Mesendoderm (in vitro differentiated cells): ENCODE results near the gene SIGLEC9.
A peak's percentile ranks its signal among the peaks of the same experiment; 100 is the strongest.

Experiments
- DNase-seq: peaks from one replicate; pipeline ENCODE4 v3.0.0; 2013
- H2AK5ac ChIP-seq: 2 replicates; pipeline ENCODE4 v1.6.1; 2013; ENCODE audit warnings: low read length, inconsistent platforms
- H2BK120ac ChIP-seq: 2 replicates; pipeline ENCODE4 v1.6.1; 2013; ENCODE audit warnings: low read depth, mild to moderate bottlenecking, low read length, moderate library complexity, mixed read lengths
- H2BK15ac ChIP-seq: replicated peaks from 2 replicates; pipeline ENCODE4 v1.6.1; 2013; ENCODE audit warnings: low read depth, mild to moderate bottlenecking, moderate library complexity
- H2BK5ac ChIP-seq: 2 replicates; pipeline ENCODE4 v1.6.1; 2013; ENCODE audit warnings: low read length, inconsistent platforms
- H3K18ac ChIP-seq: 2 replicates; pipeline ENCODE4 v1.6.1; 2013; ENCODE audit warnings: mild to moderate bottlenecking, low read length, mixed read lengths
- H3K23ac ChIP-seq: one replicate; pipeline ENCODE4 v1.6.1; 2013; ENCODE audit warnings: low read length
- H3K27ac ChIP-seq: 2 replicates; pipeline ENCODE4 v1.5.1; 2013; ENCODE audit warnings: low read depth, mild to moderate bottlenecking, inconsistent platforms, low read length, moderate library complexity
- H3K27me3 ChIP-seq: 2 replicates; pipeline ENCODE4 v1.6.1; 2013; ENCODE audit warnings: low read length, control low read depth, mild to moderate bottlenecking, inconsistent platforms; ENCODE audit not compliant: insufficient read depth, poor library complexity
- H3K36me3 ChIP-seq: 2 replicates; pipeline ENCODE4 v1.6.1; 2013; ENCODE audit warnings: low read length, inconsistent platforms; ENCODE audit not compliant: control insufficient read depth, insufficient read depth
- H3K4ac ChIP-seq: one replicate; pipeline ENCODE4 v1.6.1; 2013; ENCODE audit warnings: low read depth, mild to moderate bottlenecking, low read length, moderate library complexity
- H3K4me1 ChIP-seq: 2 replicates; pipeline ENCODE4 v1.6.1; 2013; ENCODE audit warnings: low read depth, low read length, inconsistent platforms; ENCODE audit not compliant: control insufficient read depth
- H3K4me2 ChIP-seq: 2 replicates; pipeline ENCODE4 v1.6.1; 2013; ENCODE audit warnings: low read length
- H3K4me3 ChIP-seq: 2 replicates; pipeline ENCODE4 v1.5.1; 2013; ENCODE audit warnings: mild to moderate bottlenecking, low read length
- H3K56ac ChIP-seq: one replicate; pipeline ENCODE4 v1.6.1; 2013; ENCODE audit warnings: low read length
- H3K79me1 ChIP-seq: 2 replicates; pipeline ENCODE4 v1.6.1; 2013; ENCODE audit warnings: low read length, inconsistent platforms
- H3K79me2 ChIP-seq: 2 replicates; pipeline ENCODE4 v1.6.1; 2013; ENCODE audit warnings: mild to moderate bottlenecking, low read length; ENCODE audit not compliant: control insufficient read depth, insufficient read depth
- H3K9ac ChIP-seq: 2 replicates; pipeline ENCODE4 v1.6.1; 2013; ENCODE audit warnings: low read length, inconsistent platforms
- H4K5ac ChIP-seq: one replicate; pipeline ENCODE4 v1.6.1; 2013; ENCODE audit warnings: low read length
- H4K8ac ChIP-seq: one replicate; pipeline ENCODE4 v1.6.1; 2013; ENCODE audit warnings: low read depth, mild to moderate bottlenecking, control low read depth, low read length, moderate library complexity
- WGBS: extraction: QIAGEN DNeasy Blood & Tissue Kit; methylation state at CpG from one replicate; pipeline ENCODE4 v1.1.7; 2013; ENCODE audit warnings: low lambda C conversion rate, missing lambda C conversion rate; ENCODE audit not compliant: insufficient coverage; ENCODE audit errors: extremely low coverage; 5-methylcytosine and 5-hydroxymethylcytosine counted together

SIGLEC9 gene

DNA sequence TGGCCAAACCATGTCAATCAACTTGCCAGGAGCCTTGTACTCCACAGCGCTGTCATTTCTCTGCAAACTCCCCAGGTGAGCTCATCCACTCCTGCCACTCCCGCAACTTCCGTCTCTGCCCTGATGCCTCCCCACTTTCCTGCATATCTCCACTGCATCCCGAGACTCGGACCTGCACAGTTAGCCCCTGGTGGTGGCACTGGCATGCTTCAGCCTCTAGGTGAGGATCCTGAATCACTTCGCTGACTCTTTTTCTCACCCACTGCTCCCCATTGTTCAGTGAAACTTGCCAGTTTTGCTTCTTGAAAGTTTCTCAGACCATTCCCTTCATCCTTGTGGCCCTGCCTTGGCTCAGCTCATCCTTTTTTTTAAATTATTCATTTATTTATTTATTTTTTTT, 13.1 kb upstream of the SIGLEC9 start:
- H3K4me3 ChIP-seq, result no peak overlapping the region
- H3K56ac ChIP-seq, result no peak overlapping the region
- H3K27ac ChIP-seq, result no peak overlapping the region
- H3K4me2 ChIP-seq, result no peak overlapping the region
- no peaks in the 10 kb centered on the region for H3K36me3 ChIP-seq
- H3K27me3 ChIP-seq, result no peaks in the 10 kb centered on the region
- H3K79me1 ChIP-seq, result peaks cover 4% of the 10 kb centered on the region
- no peaks in the 10 kb centered on the region for H3K79me2 ChIP-seq
- WGBS, result no CpG with 5 or more reads among the region's 6 CpGs
- H2BK5ac ChIP-seq, result no peak overlapping the region
- H2BK15ac ChIP-seq, result no peak overlapping the region
- no peak overlapping the region for H3K9ac ChIP-seq
- no peak overlapping the region for H3K18ac ChIP-seq
- H4K5ac ChIP-seq, result no peak overlapping the region
- H4K8ac ChIP-seq, result no peak overlapping the region
- H2BK120ac ChIP-seq, result no peak overlapping the region
- H3K4ac ChIP-seq, result no peak overlapping the region
- H3K23ac ChIP-seq, result no peak overlapping the region
- peak; percentile 64 for DNase-seq
- no peaks in the 10 kb centered on the region for H3K4me1 ChIP-seq
- no peak overlapping the region for H2AK5ac ChIP-seq

DNA sequence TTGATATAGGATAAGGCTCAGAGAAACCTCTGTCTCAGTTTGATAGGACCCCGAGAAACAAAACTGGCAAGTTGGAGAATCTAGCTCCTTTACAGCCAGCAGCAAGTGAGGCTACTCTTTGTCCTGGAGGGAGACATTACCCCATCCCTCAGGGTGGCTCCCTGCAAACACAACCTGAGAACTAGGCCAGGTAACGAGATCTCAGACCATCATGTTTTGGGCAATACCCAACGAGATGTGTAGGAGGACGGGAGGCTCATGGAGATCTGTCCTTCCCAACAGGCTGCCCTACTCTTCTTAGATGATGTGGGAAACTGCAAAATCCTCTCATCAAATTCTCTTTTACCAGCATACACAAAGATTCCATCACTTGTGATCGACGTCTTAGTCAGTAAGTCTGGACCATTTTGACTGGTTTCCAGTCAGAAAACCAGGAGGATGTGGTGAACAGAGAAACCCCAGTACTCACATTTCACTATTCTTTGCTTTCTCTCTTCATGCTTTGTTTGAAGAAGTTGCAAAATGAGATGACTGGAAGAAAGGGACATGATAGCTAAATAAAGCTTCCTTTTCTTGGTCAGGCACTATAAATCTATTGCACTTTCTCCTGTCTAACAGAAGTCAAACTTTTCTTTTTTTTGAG, 10.5 kb upstream of the SIGLEC9 start:
- Histone ChIP-seq H3K4me3 (no peak overlapping the region), H3K56ac (no peak overlapping the region), H3K79me1 (no peaks in the 10 kb centered on the region), H3K18ac (no peak overlapping the region), H3K27me3 (no peaks in the 10 kb centered on the region), H2BK15ac (no peak overlapping the region), H2BK5ac (no peak overlapping the region), H2AK5ac (no peak overlapping the region), H3K36me3 (no peaks in the 10 kb centered on the region), H4K5ac (no peak overlapping the region), H3K79me2 (no peaks in the 10 kb centered on the region), H3K4me2 (no peak overlapping the region), H3K23ac (no peak overlapping the region), H2BK120ac (no peak overlapping the region), H3K4me1 (no peaks in the 10 kb centered on the region), H3K9ac (no peak overlapping the region), H3K27ac (no peak overlapping the region), H4K8ac (no peak overlapping the region), H3K4ac (no peak overlapping the region)
- DNase-seq, result no peak
- no CpG with 5 or more reads among the region's 6 CpGs for WGBS

DNA sequence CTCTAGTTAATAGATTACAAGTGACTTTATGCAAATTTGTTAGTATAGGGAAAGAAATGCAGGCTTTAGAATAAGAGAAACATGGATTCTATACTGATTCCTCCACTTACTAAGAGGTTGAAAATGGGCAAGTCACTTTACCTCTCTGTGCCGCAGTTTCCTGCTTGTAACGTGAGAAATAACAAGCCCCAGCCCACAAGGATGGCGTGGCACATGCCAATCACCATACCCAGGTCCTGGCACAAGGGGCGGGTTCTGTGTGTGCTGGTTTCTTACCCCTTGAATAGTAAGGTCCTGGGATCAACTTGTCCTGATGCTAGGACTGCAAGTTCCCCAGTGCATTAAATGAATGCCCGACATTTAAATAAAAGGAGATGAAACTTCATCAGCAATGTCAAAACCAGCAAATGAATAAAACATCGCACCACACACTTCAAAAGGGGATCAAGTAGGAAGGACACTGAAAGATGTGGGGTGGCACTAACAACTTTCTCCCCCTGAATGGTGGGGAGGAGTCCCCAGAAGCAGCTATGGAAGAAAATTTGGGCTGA, 7.9 kb upstream of the SIGLEC9 start:
- Histone ChIP-seq H3K79me2 (no peaks in the 10 kb centered on the region), H3K36me3 (no peaks in the 10 kb centered on the region), H3K56ac (no peak overlapping the region), H3K4me3 (no peak overlapping the region), H2BK5ac (no peak overlapping the region), H3K9ac (no peak overlapping the region), H4K5ac (no peak overlapping the region), H3K18ac (no peak overlapping the region), H3K23ac (no peak overlapping the region), H2BK120ac (no peak overlapping the region), H2BK15ac (no peak overlapping the region), H3K27ac (no peak overlapping the region), H4K8ac (no peak overlapping the region), H3K27me3 (no peaks in the 10 kb centered on the region), H2AK5ac (no peak overlapping the region), H3K79me1 (no peaks in the 10 kb centered on the region), H3K4me1 (no peaks in the 10 kb centered on the region), H3K4ac (no peak overlapping the region), H3K4me2 (no peak overlapping the region)
- no peak for DNase-seq
- no CpG with 5 or more reads among the region's 6 CpGs for WGBS

DNA sequence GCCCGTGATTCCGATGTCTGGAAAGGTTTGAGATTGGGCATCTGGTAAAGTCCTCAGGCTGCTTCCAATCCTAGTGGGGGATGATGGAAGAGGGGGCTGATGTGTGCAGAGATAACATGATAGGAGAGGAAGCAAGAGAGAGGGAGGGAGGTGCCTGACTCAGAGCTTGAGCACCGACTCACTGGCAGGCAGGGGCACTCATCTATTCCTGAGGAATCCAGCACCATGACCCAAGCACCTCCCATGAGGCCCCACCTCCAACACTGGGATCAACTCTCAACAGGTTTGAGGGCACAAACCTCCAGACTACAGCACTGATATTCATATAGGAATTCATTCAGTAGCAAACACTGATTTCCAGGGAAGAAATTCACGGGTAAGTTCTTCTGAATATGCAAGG, 5.6 kb upstream of the SIGLEC9 start:
- peak; percentile 40 for DNase-seq
- no peaks in the 10 kb centered on the region for H3K36me3 ChIP-seq
- no peaks in the 10 kb centered on the region for H3K4me1 ChIP-seq
- no peak overlapping the region for H3K4ac ChIP-seq
- H2BK15ac ChIP-seq, result no peak overlapping the region
- H4K5ac ChIP-seq, result no peak overlapping the region
- no peaks in the 10 kb centered on the region for H3K79me2 ChIP-seq
- H3K4me2 ChIP-seq, result no peak overlapping the region
- H3K18ac ChIP-seq, result no peak overlapping the region
- H2AK5ac ChIP-seq, result no peak overlapping the region
- no peaks in the 10 kb centered on the region for H3K27me3 ChIP-seq
- no peak overlapping the region for H4K8ac ChIP-seq
- no peak overlapping the region for H2BK120ac ChIP-seq
- no peak overlapping the region for H3K56ac ChIP-seq
- no peak overlapping the region for H3K9ac ChIP-seq
- no peak overlapping the region for H3K4me3 ChIP-seq
- WGBS, result no CpG with 5 or more reads among the region's 4 CpGs
- no peak overlapping the region for H3K23ac ChIP-seq
- no peak overlapping the region for H3K27ac ChIP-seq
- no peak overlapping the region for H2BK5ac ChIP-seq
- H3K79me1 ChIP-seq, result no peaks in the 10 kb centered on the region

DNA sequence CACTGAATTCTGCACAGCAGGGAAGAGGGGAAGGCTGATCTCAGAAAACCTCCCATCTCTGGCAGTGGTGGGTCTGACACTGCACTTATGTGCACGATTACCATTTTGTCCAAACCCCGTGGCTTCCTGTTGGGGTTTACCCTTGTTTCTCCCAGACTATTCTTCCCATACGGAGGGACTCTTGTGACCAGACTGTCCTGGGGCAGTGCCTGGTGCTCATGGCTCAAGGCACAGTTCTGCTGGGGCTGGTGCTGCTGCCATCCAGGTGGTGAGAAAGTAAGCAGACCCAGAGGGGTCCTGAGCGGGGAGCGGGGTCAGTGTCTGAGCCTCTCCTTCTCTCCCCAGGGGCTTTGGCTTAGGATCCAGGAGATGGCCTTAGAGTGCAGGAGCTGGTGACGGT, 5.1 kb upstream of the SIGLEC9 start:
- Histone ChIP-seq H3K4ac (no peak overlapping the region), H3K4me3 (no peak overlapping the region), H3K56ac (no peak overlapping the region), H3K36me3 (no peaks in the 10 kb centered on the region), H2BK15ac (no peak overlapping the region), H3K23ac (no peak overlapping the region), H4K5ac (no peak overlapping the region), H3K4me1 (no peaks in the 10 kb centered on the region), H3K79me2 (no peaks in the 10 kb centered on the region), H3K18ac (no peak overlapping the region), H3K9ac (no peak overlapping the region), H3K27me3 (no peaks in the 10 kb centered on the region), H2AK5ac (no peak overlapping the region), H3K4me2 (no peak overlapping the region), H2BK5ac (no peak overlapping the region), H4K8ac (no peak overlapping the region), H2BK120ac (no peak overlapping the region), H3K79me1 (no peaks in the 10 kb centered on the region), H3K27ac (no peak overlapping the region)
- WGBS, result no CpG with 5 or more reads among the region's 6 CpGs
- DNase-seq, result no peak

DNA sequence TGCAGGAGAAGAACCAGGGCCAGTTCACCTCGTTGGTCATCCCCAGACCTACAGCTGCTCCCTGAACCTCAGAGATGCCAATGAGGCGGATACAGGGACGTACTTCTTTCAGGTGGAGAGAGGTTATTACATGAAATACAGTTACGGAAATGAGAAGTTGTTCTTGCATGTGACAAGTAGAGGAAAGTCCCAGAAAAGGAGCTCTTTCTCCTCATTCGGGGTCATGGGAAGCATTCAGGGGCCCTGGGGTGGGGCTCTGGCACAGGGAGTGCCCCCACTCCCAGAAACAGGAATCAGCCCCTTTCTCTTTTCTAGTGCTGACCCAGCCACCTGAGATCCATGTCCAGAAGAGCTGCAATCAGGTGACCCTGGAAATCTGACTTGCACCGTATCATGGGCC, 4.5 kb upstream of the SIGLEC9 start:
- Histone ChIP-seq H3K27me3 (no peaks in the 10 kb centered on the region), H3K27ac (no peak overlapping the region)
- WGBS, result no CpG with 5 or more reads among the region's 6 CpGs

More for the DNA sequence above, 4.5 kb upstream of the SIGLEC9 start:
- Histone ChIP-seq H3K9ac (no peak overlapping the region), H3K4me1 (no peaks in the 10 kb centered on the region), H3K56ac (no peak overlapping the region), H3K23ac (no peak overlapping the region), H3K4ac (no peak overlapping the region), H4K8ac (no peak overlapping the region), H2BK5ac (no peak overlapping the region), H2BK120ac (no peak overlapping the region), H3K79me2 (no peaks in the 10 kb centered on the region), H3K18ac (no peak overlapping the region), H2AK5ac (no peak overlapping the region), H3K79me1 (no peaks in the 10 kb centered on the region), H3K4me2 (no peak overlapping the region), H4K5ac (no peak overlapping the region), H3K4me3 (no peak overlapping the region), H2BK15ac (no peak overlapping the region), H3K36me3 (no peaks in the 10 kb centered on the region)
- no peak for DNase-seq
